Middle frontal gyrus (tissue), 1 donor: ENCODE data around the gene KRT7.

Experiments used
- DNase-seq: peaks from one replicate; pipeline ENCODE4 v3.0.0-alpha.2; 2015; ENCODE audit warnings: low spot score; ENCODE audit errors: extremely low spot score

Gene KRT7

DNA sequence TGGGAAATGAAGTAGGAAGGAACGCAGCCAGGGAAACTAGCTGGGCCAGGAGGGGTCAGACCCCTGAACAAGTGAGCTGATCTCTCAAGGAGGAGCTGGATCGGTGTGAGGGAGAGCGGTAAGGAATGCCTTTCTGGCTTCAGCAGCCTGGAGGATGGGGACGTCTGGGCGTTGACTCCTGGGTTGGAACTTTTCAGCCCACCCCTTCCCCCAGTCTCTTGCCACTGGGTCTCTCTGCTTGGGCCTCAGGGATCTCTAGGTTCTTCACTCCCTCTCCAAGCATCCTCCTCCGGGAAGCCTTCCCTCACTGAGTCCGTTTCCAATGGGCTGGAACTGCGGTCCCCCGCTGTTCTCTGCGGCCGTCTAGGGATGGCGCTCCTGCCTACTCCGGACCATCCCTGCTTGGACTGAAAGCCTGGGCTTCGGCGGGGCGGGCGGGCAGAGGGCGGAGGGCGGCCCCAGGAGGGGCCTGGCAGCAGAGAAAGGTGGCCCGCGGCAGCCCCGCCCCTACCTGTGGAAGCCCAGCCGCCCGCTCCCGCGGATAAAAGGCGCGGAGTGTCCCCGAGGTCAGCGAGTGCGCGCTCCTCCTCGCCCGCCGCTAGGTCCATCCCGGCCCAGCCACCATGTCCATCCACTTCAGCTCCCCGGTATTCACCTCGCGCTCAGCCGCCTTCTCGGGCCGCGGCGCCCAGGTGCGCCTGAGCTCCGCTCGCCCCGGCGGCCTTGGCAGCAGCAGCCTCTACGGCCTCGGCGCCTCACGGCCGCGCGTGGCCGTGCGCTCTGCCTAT is at the start of gene KRT7:
Gene KRT7, plus strand, starts transcription at position 570 of the 788 bp plus-strand sequence. Its CDS starts 54 bp downstream, at position 624.
- DNase-seq, result no peak

DNA sequence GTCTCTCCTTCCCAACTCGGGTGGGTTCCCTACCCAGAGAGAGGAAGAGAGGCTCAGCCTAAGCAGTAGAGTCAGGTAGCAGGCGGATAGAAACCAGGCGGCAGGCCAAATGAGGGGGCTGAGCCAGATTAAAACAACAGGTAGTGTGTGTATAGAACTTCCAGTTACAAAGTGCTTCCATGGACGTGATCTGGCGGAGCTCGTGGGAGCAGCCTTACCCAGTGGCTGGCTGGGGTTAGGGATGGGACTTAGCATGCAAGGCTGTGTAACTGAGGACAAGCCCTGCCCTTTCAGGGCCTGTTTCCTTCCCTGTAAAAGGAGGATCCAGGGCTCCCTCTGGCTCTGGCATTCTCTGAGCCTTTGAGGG is 49.5 kb upstream of the KRT7 start:
- DNase-seq, result no peak

DNA sequence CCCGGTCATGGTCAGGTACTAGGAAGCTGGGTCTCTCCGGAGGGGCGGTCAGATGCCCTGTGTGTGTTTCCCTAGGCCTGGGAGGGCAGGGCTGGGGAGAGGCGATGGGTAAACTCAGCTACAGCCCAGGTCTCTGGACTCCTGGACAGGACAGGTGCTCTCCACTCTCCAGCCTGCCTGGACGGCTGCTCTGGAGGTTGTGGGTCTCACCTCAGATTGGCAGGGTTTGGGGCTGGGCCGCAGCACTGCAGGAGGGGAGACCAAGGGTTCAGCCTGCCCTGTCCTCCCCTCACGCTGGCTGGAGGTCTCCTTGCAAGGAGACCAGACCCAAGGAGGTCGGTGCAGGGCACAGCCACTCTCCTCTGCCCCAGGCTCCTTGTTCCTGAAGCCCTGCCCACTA is 49.1 kb upstream of the KRT7 start:
- no peak for DNase-seq

DNA sequence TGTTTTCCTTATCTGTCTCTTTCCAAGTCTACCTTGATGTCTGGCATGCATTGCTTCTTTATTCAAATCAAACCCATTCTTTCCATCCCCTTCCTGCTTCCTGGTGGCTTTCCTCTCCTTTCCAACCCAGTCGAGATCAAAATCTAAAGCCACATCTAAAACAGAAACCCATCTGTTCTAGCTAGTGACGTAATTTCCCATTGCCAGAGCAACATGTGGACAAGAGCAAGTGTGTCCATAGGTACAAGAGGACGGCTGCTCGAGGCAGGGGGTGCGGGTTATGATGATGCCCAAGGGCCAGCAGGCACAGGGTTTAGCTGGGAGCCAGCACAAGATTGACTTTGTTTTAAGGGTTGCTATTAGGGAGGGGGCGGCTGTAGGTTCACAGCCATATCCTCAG is 48.2 kb upstream of the KRT7 start:
- no peak for DNase-seq

DNA sequence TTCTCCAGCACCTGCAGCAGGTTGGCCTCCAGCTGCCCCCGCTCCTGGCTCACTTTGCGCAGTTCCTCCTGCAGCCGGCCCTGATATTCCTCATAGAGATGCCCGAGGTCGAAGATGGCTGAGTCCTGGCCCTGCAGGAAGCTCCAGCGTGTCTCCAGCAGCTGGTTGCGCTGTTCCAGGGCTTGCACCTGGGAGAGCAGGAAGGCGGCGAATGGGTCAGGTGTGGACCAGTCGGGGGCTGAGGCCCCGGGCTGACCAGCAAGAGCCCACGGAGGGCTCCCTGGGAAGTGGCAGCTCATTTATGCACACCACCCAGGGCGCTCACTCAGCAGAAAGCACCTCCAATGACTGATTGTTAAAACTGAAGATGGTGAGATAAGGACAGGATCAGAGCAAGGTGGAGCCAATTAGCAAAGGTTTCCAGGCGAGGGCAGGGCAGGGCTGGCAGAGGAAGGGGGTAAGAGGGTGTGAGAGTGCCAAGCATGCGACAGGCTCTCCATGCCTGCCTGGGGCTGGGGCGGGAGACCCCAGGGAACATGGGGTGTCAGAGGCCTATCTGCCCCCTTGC is 47.6 kb upstream of the KRT7 start:
- DNase-seq, result no peak

DNA sequence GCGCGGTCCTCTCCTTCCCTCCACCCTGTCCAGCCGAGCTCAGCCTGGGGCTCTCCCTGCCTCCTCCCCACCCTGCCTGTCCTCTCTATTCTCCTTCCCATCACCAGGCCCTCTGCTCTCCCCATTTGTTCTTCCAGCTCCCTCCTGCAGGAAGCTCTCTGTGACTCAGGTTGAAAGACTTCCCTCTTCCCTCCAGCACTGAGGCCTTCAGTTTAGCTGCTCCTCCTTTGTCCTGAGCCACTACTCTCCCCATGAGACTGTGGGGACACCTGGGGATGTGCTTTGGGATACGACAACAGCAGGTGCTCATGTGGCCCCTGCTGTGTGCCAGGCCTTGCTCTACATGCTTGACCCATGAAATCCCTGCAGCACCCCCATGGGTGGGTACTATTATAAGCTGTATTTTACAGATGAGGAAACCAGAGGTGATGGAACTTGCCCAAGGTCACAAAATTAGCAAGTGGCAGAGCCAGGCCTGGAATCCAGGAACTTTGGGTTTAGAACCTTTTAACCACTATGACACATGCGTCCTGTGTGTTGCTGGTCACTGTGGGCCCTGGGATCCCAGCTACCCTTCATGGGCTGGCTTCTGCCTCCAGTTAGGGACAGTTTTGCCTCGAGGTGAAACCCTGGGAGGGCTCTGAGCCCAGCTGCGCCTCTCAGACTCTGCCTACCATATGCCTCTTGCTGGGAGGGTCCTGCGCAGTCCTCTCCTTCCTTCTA is 46.8 kb upstream of the KRT7 start:
- DNase-seq, result no peak

DNA sequence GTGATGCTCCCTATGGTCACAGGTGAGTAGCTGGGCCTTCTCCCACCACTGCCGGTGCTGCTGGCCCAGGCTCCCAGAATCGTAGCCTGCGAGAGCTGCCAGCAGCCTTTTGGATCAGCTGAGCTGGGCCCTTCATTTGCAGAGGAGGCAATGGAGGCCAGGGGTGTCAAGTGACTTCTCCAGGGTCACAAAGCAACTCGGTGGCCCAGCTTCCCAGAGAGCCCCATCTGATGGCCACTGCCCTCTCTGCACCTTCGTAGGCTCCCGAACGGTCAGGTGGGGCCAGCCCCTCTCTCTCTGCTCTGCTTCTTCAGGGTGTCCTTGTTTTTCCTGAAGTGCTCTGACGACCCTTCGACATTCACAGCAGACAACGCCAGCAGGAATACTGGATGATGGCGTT is 45.8 kb upstream of the KRT7 start:
- no peak for DNase-seq

DNA sequence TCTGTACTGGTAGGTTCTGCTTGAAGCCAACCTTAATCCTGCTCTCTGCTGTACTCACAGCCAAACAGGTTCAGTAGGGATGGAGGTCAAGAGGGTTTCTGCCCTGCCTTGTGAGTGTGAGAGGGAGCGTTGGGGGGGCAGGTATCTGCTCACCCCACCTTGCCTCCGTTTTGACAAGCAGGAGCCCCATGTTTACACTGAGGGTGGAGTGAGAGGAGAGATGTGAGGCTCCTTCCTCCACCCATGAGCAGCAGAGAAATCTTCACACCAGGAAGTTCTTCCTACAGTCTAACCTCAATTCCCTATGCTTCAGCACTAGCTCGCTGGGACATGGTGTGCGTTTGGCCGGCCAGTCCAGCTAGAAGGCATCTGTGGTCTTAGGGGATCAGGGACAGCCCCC is 45.4 kb upstream of the KRT7 start:
- DNase-seq, result no peak

GRCh38 chr12:52188658-52189057 is 44.4 kb upstream of the KRT7 start:
- no peak for DNase-seq

GRCh38 chr12:52189376-52190174 is 43.5 kb upstream of the KRT7 start:
- no peak for DNase-seq

GRCh38 chr12:52190860-52191729 is 41.9 kb upstream of the KRT7 start:
- no peak for DNase-seq

GRCh38 chr12:52191841-52192791 is 40.9 kb upstream of the KRT7 start, which contains the start of gene KRT80:
Gene KRT80, minus strand, starts transcription at chr12:52192014. Its CDS starts 112 bp downstream, at chr12:52191902.
- DNase-seq, result no peak

DNA sequence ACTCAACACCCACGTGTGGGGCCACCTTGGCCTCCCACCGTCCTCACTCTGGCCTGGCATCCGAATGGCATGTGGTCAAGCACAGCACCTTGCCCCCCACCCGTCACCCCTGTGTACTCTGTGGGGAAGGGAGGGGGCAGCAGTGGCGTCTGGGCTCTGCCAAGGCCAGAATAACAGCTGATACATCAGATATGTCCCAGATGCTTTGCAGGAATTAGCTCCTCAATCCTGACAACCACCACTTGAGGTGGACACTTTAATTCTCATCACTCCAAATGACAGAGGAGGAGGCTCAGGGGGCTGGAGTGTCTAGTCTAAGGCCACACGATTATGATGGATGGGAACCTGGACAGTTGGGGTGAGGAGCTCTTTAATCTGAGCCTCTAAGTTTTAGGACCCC is 39.5 kb upstream of the KRT7 start:
- no peak for DNase-seq

GRCh38 chr12:52193991-52194390 is 39.1 kb upstream of the KRT7 start:
- DNase-seq, result no peak

GRCh38 chr12:52195065-52195730 is 37.8 kb upstream of the KRT7 start:
- no peak for DNase-seq

- DNase-seq, result no peak
Observed at GRCh38 chr12:52197371-52198231, 35.4 kb upstream of the KRT7 start.

DNA sequence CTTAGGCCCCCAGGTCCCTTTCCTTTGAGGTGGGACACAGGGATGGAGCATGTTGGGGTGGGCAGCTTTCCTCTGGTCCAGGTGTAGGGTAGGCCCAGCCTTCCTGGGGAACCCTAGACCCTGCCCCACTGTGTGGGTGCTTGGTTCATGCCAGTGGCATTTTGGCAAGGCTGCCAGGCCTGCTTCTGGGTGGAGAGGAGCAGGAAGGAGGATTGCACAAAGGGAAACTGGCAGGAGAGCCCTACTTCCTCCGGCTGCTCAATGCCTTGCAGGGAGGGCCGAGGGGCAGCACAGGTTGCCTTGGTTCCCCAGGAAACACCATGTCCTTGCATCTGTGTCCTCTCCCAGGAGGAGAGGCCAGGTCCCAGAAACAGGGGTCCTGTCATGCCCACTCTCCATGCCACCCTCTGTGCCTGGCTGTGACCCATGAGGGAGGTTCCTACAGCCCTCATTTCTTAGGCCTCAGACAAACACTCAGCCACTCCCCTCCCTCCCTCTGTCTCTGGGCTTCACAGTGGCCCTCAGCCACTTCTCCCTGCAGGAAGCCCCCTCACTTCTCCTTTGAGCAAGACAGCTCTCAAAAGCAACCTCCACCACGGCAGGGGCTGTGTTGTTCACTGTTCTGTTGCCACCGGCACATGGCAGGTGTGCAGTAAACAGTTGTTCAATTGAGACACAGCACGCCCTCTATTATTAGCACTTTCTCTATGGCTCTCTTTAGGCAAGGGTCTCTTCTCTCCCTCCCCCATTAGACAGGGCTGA is 34.4 kb upstream of the KRT7 start:
- DNase-seq, result no peak
